ENCODE measurements around the gene ZSWIM4.
A peak's percentile ranks its signal among the peaks of the same experiment; 100 is the strongest.

ZSWIM4 gene

GRCh38 chr19:13866463-13867046 is 71.3 kb downstream of the ZSWIM4 start:
- Histone ChIP-seq H3K4me3 (peak overlapping the region; percentile 85), H3K27ac (no peak overlapping the region)
- DNase-seq (ENCODE audit: low spot score) = no peak
- TF ChIP-seq CTCF (IDR thresholded peaks at IDR 0.05) = no peak

DNA sequence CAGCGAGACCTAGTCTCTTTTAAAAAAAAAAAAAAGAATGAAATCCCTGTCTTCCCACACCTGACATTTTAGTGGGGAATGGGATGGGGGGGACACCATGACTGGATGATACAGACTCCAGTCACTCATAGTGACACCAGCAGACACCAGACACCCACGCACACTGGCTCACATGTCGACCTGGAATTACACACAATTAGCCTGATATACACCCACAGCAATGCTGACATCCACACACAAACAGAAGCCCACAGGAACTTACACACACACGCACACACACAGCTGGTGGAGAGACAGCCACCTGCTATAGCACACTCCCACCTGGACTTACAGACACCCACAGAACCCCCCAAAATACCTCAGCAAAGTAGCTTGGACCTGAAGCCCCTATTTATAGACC is 73.4 kb downstream of the ZSWIM4 start:
- no peak for TF ChIP-seq CTCF (IDR thresholded peaks at IDR 0.05)
- Histone ChIP-seq H3K27ac (no peak overlapping the region), H3K4me3 (no peak overlapping the region)
- no peak for DNase-seq (ENCODE audit: low spot score)

- H3K4me3 ChIP-seq = no peak overlapping the region
- H3K27ac ChIP-seq = no peak overlapping the region
- DNase-seq (ENCODE audit: low spot score) = no peak
- no peak for TF ChIP-seq CTCF (IDR thresholded peaks at IDR 0.05)
Measured at GRCh38 chr19:13869281-13869680, 74.0 kb downstream of the ZSWIM4 start.

DNA sequence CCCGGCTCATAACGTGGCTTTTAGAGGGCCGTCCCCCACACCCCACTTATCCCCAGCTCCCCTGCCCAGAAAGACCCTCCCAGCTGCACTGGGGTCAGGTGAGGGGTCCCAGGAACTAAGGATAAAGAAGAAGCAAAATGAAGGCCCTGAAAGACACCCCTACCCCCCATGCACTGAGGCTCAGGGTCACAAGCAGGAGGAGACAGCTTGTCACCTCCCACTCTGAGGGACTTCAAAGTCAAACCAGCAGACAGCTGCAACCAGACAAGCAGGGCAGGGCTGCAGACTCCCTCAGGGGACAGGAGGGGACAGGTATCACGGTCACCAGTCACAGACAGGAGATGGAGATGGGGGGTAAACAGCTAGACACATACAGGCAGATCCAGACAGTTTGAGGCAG is 75.6 kb downstream of the ZSWIM4 start:
- no peak overlapping the region for H3K4me3 ChIP-seq
- no peak overlapping the region for H3K27ac ChIP-seq
- TF ChIP-seq CTCF (IDR thresholded peaks at IDR 0.05) = no peak
- no peak for DNase-seq (ENCODE audit: low spot score)

DNA sequence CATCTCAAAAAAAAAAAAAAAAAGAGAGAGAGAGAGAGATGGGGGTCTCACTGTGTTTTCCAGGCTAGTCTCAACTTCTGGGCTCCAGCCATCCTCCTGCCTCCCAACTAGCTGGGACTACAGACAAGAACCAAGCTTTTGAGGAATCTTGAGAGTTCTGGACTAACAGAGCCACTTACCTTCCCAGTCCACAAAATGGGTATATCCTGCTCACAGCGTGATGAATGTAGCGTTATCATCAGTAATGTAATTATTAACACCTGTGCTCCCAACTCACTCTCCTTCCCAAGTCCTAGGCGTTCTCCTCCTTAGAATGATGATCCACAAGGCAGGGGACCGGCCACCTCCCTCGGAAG is 77.1 kb downstream of the ZSWIM4 start:
- Histone ChIP-seq H3K4me3 (peak overlapping the region; percentile 65), H3K27ac (no peak overlapping the region)
- no peak for DNase-seq (ENCODE audit: low spot score)
- no peak for TF ChIP-seq CTCF (IDR thresholded peaks at IDR 0.05)

DNA sequence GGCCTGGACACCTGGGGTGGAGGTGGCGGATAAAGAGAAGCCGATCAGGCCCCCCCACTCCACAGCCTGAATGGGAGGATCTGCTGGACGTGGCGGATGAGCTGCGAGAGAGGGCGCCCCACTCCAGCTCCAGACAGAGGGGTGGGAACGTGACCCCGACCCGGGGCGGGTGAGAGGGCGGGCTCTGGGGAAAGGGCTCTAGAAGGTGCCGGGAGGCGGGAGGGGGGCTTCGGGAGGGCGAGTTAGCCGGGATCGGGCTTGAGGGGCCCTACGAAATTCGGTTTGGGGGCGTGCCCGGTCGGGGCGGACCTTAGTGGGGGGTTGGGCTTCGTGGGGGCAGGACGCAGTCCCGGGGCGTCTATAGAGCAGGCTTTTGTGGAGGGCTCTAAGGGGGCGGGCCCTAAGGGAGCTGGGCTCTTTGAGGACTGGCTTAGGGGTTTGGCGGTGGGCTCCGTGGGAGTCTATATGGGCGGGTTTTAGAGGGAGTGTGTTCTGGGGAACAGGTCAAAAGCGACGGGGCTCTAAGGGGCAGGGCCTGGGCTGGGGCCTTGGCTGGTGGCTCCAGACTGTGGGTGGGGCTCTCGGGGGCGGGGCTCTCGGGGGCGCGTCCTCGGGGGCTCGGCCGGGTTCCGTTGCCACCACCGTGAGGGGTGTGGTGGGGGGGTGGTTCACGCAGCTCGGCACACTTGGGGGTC is 77.6 kb downstream of the ZSWIM4 start:
- no peak for DNase-seq (ENCODE audit: low spot score)
- H3K27ac ChIP-seq = no peak overlapping the region
- peak overlapping the region; percentile 65 for H3K4me3 ChIP-seq
- no peak for TF ChIP-seq CTCF (IDR thresholded peaks at IDR 0.05)

DNA sequence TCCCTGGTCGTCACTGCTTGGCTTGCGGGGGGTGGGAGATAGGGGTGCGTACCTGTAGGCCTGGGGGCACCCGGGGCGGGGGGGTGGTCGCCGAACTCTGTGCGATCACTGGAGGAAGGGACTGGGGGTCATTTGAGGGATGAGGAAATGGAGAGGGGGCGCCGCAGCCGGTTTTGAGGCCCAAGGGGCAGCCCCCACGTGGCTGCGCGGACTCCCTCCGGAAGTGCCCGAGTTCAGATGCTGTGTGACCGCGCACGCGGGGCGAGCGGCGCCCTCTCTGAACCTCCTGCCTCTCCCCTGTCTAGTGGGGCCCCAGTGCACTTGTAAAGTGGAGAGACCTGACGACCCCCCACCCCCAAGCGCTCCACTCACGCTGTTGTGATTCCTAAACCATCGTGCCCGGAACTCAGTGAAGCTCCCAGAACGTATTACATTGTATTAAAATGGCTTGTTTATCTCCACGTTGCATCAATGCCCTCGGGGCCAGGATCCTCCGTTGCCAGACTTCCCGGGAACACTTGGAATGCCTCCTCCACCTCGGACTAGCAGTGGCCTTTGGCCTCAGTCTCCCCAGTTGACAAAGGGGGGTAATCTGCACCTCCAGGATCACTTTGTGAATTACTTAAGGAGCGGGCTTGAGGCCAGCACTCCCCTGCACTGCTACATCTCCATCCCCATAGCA is 78.7 kb downstream of the ZSWIM4 start:
- Histone ChIP-seq H3K4me3 (no peak overlapping the region), H3K27ac (no peak overlapping the region)
- TF ChIP-seq CTCF (IDR thresholded peaks at IDR 0.05) = no peak
- no peak for DNase-seq (ENCODE audit: low spot score)

Measured in coronary artery (tissue), 2 donors.